Measurements from ENCODE around the gene RGP1. TPM values are rescaled to one million over a fixed set of nuclear protein-coding genes. Genes with fewer than 3 reads are reported as not detected.

The RGP1 gene
- polyA plus RNA-seq, 1 of the 3 experiments (the other 2 are of a cell fraction): 16.1 TPM

DNA sequence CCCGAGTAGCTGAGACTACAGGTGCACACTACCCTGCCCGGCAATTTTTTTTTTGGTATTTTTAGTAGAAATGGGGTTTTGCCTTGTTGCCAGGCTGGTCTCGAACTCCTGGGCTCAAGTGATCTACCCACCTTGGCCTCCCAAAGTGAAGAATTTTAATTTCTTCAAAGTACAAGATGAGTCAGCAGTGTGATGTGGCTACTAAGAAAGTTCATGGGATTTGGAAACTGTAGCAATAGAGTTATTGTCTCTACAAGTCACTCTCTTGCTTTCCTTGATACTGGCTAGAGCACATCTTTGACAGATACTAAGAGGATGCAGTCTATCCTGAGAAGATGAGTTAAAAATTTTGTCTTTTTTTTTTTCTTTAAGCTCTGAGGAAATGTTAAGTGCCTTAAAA lies 15.0 kb upstream of the RGP1 start:
- Histone ChIP-seq H3K36me3 (replicated peaks in 1 of 2; ENCODE audit: control insufficient read depth in 1 of 2, insufficient read depth in 2 of 2, low read length in 1 of 2) (peaks cover 44 to 52% of the 10 kb centered on the region in 2 experiments), H3K79me2 (ENCODE audit: insufficient read depth) (peaks cover 56% of the 10 kb centered on the region), H3K9me2 (no peaks in the 10 kb centered on the region), H3F3A (replicated peaks; ENCODE audit: insufficient read depth) (peaks cover 65% of the 10 kb centered on the region), H3K4me2 (peak overlapping the region; percentile 84), H3K9ac (peak overlapping the region; percentile 94; the same call in 1 of the 2 replicates), H4K20me1 (ENCODE audit: insufficient read depth) (peaks cover 13% of the 10 kb centered on the region), H3K9me3 (no peaks in the 10 kb centered on the region), H3K27ac (ENCODE audit: low read depth in 2 of 2, low read length in 1 of 2) (peak overlapping the region in 1 of 2 experiments; percentile 94; a peak in 2 of 4 replicates), H3K27me3 (ENCODE audit: insufficient read depth) (no peaks in the 10 kb centered on the region), H2AFZ (ENCODE audit: low read depth) (no peak overlapping the region), H3K4me3 (ENCODE audit: low read depth in 2 of 2, low read length in 1 of 2) (peak overlapping the region in 1 of 2 experiments; percentile 96; a peak in 2 of 4 replicates), H3K4me1 (ENCODE audit: control insufficient read depth in 1 of 2, insufficient read depth in 2 of 2, low read depth in 1 of 2, low read length in 1 of 2) (peaks cover 16 to 33% of the 10 kb centered on the region in 2 experiments)
- POLR2A ChIA-PET: interaction anchor here (1.0 to 1.2 kb wide), 2 partner anchors 11 to 21 kb away, joined by 3 read pairs; no protein-coding TSS in a partner anchor
- TF ChIP-seq MEF2A (IDR thresholded peaks at IDR 0.05; ENCODE audit: borderline replicate concordance, low read depth): no peak
- 88% methylated on average over 3 of the region's 3 CpGs for WGBS (ENCODE audit: low lambda C conversion rate)
- CTCF ChIA-PET: interaction anchor here (0.8 to 6.5 kb wide), 5 partner anchors 13 to 148 kb away, joined by 3 to 88 read pairs (median 4); partner anchors contain the start of genes GBA2, MSMP and RGP1
- no peak for DNase-seq

DNA sequence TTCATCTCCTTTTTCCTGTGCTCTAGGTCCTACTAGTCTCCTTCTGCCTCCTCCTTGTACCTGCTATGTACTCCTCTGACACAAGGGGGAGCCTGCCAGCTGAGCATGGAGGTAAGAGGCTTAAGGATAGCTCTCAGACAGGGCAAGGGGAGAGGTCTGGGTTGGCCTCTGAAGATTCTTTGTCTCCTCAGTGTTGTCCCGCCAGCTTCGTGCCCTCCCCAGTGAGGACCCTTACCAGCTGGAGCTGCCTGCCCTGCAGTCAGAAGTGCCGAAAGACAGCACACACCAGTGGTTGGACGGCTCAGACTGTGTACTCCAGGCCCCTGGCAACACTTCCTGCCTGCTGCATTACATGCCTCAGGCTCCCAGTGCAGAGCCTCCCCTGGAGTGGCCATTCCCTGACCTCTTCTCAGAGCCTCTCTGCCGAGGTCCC lies 12.9 kb upstream of the RGP1 start:
- Histone ChIP-seq H3K9me2 (no peaks in the 10 kb centered on the region), H3K4me3 (ENCODE audit: low read depth in 2 of 2, low read length in 1 of 2) (no peak overlapping the region), H3K9me3 (no peaks in the 10 kb centered on the region), H3F3A (replicated peaks; ENCODE audit: insufficient read depth) (peaks cover 57% of the 10 kb centered on the region), H3K27me3 (ENCODE audit: insufficient read depth) (no peaks in the 10 kb centered on the region), H3K4me2 (no peak overlapping the region), H4K20me1 (ENCODE audit: insufficient read depth) (peaks cover 3% of the 10 kb centered on the region; the same call in 1 of the 2 replicates), H3K27ac (ENCODE audit: low read depth in 2 of 2, low read length in 1 of 2) (peak overlapping the region; percentile 10 to 28; a peak in 3 of 4 replicates), H3K4me1 (ENCODE audit: control insufficient read depth in 1 of 2, insufficient read depth in 2 of 2, low read depth in 1 of 2, low read length in 1 of 2) (peaks cover 11 to 13% of the 10 kb centered on the region in 2 experiments), H3K79me2 (ENCODE audit: insufficient read depth) (peaks cover 38% of the 10 kb centered on the region), H2AFZ (ENCODE audit: low read depth) (no peak overlapping the region), H3K9ac (no peak overlapping the region), H3K36me3 (replicated peaks in 1 of 2; ENCODE audit: control insufficient read depth in 1 of 2, insufficient read depth in 2 of 2, low read length in 1 of 2) (peaks cover 54 to 64% of the 10 kb centered on the region in 2 experiments)
- 51% methylated on average over 3 of the region's 5 CpGs for WGBS (ENCODE audit: low lambda C conversion rate)
- POLR2A ChIA-PET: interaction anchor here (1.1 to 1.2 kb wide), 2 partner anchors 12 to 21 kb away, joined by 3 to 7 read pairs; partner anchors contain the start of genes GBA2 and RGP1
- DNase-seq: peak; percentile 69
- CTCF ChIA-PET: interaction anchor here (0.5 to 6.5 kb wide), 19 partner anchors 9 to 769 kb away, joined by 3 to 88 read pairs (median 3); partner anchors contain the start of genes CCDC107, GBA2, HRCT1 and MSMP
- TF ChIP-seq, protein P1, sequence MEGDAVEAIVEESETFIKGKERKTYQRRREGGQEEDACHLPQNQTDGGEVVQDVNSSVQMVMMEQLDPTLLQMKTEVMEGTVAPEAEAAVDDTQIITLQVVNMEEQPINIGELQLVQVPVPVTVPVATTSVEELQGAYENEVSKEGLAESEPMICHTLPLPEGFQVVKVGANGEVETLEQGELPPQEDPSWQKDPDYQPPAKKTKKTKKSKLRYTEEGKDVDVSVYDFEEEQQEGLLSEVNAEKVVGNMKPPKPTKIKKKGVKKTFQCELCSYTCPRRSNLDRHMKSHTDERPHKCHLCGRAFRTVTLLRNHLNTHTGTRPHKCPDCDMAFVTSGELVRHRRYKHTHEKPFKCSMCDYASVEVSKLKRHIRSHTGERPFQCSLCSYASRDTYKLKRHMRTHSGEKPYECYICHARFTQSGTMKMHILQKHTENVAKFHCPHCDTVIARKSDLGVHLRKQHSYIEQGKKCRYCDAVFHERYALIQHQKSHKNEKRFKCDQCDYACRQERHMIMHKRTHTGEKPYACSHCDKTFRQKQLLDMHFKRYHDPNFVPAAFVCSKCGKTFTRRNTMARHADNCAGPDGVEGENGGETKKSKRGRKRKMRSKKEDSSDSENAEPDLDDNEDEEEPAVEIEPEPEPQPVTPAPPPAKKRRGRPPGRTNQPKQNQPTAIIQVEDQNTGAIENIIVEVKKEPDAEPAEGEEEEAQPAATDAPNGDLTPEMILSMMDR (IDR thresholded peaks at IDR 0.05): peak; percentile 82
- TF ChIP-seq TEAD4 (IDR thresholded peaks at IDR 0.05; ENCODE audit: borderline replicate concordance, insufficient read depth) (no peak), RAD21 (IDR thresholded peaks at IDR 0.05; ENCODE audit: low read length) (peak; percentile 69), SMC3 (IDR thresholded peaks at IDR 0.05; ENCODE audit: low read depth, low read length) (peak; percentile 53)

DNA sequence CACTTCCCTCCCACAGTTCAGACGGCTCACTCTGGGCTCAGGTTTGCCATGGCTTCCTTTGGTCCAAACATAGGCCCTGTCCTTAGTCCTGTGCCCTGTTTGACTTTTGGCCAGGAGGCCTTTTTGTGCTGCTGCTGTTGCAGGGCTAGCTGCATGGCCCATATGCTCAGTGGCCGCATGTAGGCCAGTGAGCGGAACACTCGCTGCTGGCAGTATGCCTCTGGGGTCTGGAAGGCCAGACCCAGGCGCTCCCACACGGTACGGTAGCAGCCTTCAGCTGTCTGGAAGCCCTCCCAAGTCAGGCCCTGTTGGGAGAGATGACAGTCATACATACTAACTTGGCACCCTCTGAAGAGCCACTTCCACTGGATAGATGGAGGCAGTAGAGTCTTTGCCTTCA lies 11.9 kb upstream of the RGP1 start:
- no peak for DNase-seq
- 93% methylated on average over 3 of the region's 7 CpGs for WGBS (ENCODE audit: low lambda C conversion rate)
- POLR2A ChIA-PET: interaction anchor here (0.9 to 1.1 kb wide), 2 partner anchors 12 to 20 kb away, joined by 3 to 5 read pairs; partner anchors contain the start of genes GBA2 and RGP1

More for the DNA sequence above, 11.9 kb upstream of the RGP1 start:
- Histone ChIP-seq H3K27me3 (ENCODE audit: insufficient read depth) (no peaks in the 10 kb centered on the region), H3K9me3 (no peaks in the 10 kb centered on the region), H3K4me1 (ENCODE audit: control insufficient read depth in 1 of 2, insufficient read depth in 2 of 2, low read depth in 1 of 2, low read length in 1 of 2) (peaks cover 11 to 13% of the 10 kb centered on the region in 2 experiments; a peak in 3 of 4 replicates), H3K79me2 (ENCODE audit: insufficient read depth) (peaks cover 35% of the 10 kb centered on the region), H2AFZ (ENCODE audit: low read depth) (no peak overlapping the region), H3K9me2 (no peaks in the 10 kb centered on the region), H3K27ac (ENCODE audit: low read depth in 2 of 2, low read length in 1 of 2) (peak overlapping the region in 1 of 2 experiments; percentile 10; a peak in 1 of 4 replicates), H3K36me3 (replicated peaks in 1 of 2; ENCODE audit: control insufficient read depth in 1 of 2, insufficient read depth in 2 of 2, low read length in 1 of 2) (peaks cover 57 to 69% of the 10 kb centered on the region in 2 experiments), H3K4me2 (no peak overlapping the region), H3K4me3 (ENCODE audit: low read depth in 2 of 2, low read length in 1 of 2) (no peak overlapping the region), H3F3A (replicated peaks; ENCODE audit: insufficient read depth) (peaks cover 55% of the 10 kb centered on the region), H3K9ac (no peak overlapping the region), H4K20me1 (ENCODE audit: insufficient read depth) (peaks cover 3% of the 10 kb centered on the region; the same call in 1 of the 2 replicates)
- no peak for TF ChIP-seq MXI1 (IDR thresholded peaks at IDR 0.05; ENCODE audit: low read depth, low read length)
- no peak for TF ChIP-seq NRF1 (IDR thresholded peaks at IDR 0.05; ENCODE audit: low read depth, low read length)
- no peak for TF ChIP-seq EP300 (IDR thresholded peaks at IDR 0.05; ENCODE audit: borderline replicate concordance in 1 of 2, low read depth in 1 of 2, low read length in 1 of 2)
- no peak for TF ChIP-seq NFIC (IDR thresholded peaks at IDR 0.05; ENCODE audit: borderline replicate concordance)
- CTCF ChIA-PET: interaction anchor here (1.0 to 6.5 kb wide), 6 partner anchors 10 to 79 kb away, joined by 3 to 88 read pairs (median 7); partner anchors contain the start of genes CCDC107, GBA2, RGP1 and RMRP
